Colon (tissue), 2 donors: ENCODE results near the gene PRKCH.

ENCODE experiments used
- FAIRE-seq: peaks from 2 replicates; lab custom pipeline; 2012; peaks lifted over from hg19 to GRCh38; lab: Jason Lieb, UNC
- donor health status: control.
- donor health status: control.

The PRKCH gene

GRCh38 chr14:61321385-61322010, at the start of gene PRKCH:
PRKCH (plus strand) TSS chr14:61321579; CDS start chr14:61322102, 523 bp downstream.
- no peak for FAIRE-seq

- FAIRE-seq: peak; percentile 55
Measured at GRCh38 chr14:61277232-61277631, 44.1 kb upstream of the PRKCH start.

DNA sequence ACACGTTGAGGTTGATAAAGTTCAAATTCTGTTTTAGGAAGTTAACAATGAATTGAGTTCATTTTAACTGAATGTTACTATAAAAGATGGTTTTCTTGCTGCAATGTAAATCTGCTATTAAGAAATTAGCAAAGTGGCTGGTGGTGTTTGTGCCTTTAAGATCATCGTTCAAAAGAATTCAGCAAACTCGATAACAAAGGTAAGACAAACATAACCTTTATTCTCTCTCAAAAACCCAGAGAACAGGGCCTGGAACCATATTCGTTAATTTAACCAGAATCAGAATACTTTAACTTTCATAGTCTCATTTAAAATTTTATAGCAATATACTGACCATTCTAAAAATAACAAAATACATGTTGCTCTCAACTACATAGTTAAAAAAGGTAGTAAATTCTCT, 43.6 kb upstream of the PRKCH start:
- no peak for FAIRE-seq

- FAIRE-seq: no peak
Measured at GRCh38 chr14:61279082-61279481, 42.3 kb upstream of the PRKCH start.

DNA sequence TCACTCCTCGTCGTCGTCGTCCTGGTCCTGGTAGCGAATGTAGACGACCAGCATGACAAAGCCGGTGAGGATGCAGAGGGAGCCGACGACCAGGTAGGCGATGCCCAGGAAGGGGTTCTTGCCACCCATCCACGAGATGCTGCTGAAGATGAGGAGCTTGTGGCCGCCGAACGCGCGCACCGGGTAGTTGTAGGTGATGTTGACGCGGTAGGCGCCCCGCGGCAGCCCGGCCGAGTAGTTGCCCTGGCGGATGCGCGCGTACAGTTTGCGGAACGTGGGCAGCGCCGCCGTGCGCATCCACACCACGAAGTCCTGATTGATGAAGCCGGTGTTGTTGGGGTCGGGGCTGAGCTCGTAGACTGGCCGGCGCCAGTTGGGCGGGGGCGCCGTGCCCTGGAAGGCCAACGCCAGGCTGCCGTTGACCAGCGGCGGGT, 41.3 kb upstream of the PRKCH start:
- FAIRE-seq: no peak

DNA sequence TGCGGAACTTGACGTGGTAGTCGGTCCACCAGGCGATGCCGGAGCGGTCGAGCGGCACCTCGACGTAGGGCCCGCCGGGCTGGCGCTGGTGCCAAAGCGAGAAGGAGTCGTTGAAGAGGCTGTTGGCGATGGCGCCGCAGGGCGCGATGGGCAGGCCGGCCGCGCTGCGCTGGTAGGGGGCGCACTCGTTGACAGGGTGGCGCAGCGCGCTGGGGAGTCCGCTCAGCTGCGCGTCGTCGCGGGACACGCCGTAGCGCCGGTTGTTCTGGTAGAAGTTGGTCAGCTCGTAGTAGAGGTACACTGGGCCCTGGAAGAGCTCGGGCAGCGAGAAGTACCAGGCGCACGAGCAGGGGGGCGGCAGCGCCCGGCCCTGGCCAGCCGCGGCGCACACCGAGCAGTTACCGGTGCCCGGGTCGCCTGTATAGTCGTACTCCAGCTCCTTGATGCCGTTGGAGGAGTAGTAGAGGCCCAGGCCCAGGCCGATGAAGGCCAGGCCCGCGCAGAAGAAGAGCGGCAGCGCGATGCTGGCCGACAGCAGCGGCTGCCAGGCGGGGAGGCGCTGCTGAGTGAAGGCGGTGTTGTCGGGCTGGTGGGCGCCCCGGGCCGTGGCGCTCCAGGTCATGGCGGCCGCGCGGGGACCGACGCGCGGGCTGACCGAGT, 40.7 kb upstream of the PRKCH start:
- no peak for FAIRE-seq

- no peak for FAIRE-seq
Measured at GRCh38 chr14:61281186-61281947, 40.0 kb upstream of the PRKCH start, which contains the start of gene TMEM30B. TMEM30B (minus strand) TSS chr14:61281338; CDS start chr14:61281147, 191 bp downstream.

GRCh38 chr14:61281948-61282275, 39.5 kb upstream of the PRKCH start:
- FAIRE-seq: peak; percentile 5

- FAIRE-seq: no peak
Measured at GRCh38 chr14:61282746-61283145, 38.6 kb upstream of the PRKCH start.

GRCh38 chr14:61284001-61284400, 37.4 kb upstream of the PRKCH start:
- no peak for FAIRE-seq

- no peak for FAIRE-seq
Measured at GRCh38 chr14:61285364-61285763, 36.0 kb upstream of the PRKCH start.

GRCh38 chr14:61287196-61287595, 34.2 kb upstream of the PRKCH start:
- no peak for FAIRE-seq

DNA sequence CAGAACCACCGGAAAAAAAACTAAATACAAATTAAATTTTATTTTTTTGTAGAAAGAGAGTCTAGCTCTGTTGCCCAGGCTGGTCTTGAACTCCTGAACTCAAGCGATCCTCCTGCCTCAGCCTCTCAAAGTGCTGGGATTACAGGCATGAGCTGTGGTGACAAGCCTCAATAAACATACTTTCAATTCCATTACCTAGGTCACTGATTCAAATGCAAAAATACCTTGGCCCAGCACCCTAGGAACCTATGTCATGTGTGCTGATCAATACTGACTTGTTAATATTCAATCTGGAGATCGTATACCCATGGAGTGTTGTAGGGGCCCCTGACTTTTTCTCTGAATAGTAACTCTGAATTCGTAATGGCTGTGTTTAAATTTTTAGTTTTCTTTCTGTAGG, 33.2 kb upstream of the PRKCH start:
- FAIRE-seq: no peak

GRCh38 chr14:61288720-61289119, 32.7 kb upstream of the PRKCH start:
- FAIRE-seq: no peak

GRCh38 chr14:61290701-61291100, 30.7 kb upstream of the PRKCH start:
- FAIRE-seq: no peak

- FAIRE-seq: no peak
Measured at GRCh38 chr14:61296151-61296550, 25.2 kb upstream of the PRKCH start.

- peak; percentile 10 for FAIRE-seq
Measured at GRCh38 chr14:61296719-61297502, 24.5 kb upstream of the PRKCH start.

- FAIRE-seq: no peak
Measured at GRCh38 chr14:61297581-61297980, 23.8 kb upstream of the PRKCH start.

DNA sequence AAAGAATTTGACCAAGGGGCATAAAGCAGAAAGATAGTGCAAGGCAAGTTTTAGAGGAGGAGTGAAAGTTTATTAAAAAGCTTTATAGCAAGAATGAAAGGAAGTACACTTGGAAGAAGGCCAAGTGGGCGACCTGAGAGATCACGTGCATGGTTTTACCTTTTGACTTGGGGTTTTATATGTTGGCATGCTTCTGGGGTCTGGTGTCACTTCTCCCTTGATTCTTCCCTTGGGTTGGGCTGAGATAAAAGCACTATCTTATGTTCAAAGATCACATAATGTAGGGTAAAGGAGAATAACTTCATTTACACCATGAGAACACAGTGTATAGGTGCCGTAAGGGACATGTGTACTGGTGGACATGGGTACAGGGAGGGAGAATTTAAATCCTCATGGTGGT, 22.6 kb upstream of the PRKCH start:
- no peak for FAIRE-seq

DNA sequence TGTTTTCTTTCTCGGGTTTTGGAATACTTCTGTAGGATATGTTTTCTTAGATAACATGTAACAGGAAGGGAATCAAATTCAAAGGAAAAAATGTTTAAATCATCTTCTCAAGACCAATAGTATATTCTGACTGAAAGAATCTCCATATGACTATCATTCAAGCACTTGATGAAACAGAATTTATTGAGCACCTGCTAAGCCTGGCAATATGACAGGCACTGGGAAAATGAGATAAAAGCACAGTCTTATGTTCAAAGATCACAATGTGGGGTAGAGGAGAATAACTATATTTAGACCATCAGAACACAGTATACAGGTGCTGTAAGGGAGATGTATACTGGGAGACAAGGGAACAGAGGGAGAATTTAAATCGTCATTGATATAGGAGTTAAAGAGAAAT, 21.2 kb upstream of the PRKCH start:
- no peak for FAIRE-seq

DNA sequence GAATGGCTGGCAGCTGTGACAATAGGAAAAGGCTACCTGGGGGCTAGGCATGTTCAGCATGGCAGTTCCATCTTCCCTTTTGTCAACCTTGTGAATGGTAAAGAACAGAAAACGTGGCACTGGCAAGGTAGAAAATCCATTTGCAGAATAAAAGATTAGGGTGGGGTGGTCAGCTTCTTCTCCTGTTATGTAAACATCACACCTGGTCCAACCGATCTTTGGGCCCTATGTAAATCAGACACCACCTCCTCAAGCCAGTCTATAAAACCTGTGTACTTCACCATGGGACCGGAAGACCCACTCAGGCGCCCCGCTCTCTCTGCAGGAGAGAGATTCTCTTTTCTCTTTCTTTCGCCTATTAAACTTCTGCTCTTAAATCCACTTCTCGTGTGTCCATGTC, 20.6 kb upstream of the PRKCH start:
- FAIRE-seq: no peak

DNA sequence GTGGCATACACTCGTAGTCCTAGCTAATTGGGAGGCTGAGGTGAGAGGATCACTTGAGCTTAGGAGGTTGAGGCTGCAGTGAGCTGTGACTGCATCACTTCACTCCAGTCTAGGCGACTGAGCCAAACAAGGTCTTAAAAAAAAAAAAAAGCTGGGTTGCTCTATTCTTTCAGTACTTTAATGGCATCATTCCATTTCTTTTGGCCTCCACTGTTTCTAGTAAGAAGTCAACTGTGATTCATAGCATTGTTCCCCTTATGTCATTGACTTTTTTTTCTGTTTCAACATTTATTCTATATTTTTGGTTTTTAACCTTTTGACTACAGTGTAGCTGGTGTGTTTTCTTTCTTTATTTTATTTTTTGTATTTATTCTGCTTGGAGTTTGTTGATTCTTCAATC, 16.7 kb upstream of the PRKCH start:
- FAIRE-seq: no peak

DNA sequence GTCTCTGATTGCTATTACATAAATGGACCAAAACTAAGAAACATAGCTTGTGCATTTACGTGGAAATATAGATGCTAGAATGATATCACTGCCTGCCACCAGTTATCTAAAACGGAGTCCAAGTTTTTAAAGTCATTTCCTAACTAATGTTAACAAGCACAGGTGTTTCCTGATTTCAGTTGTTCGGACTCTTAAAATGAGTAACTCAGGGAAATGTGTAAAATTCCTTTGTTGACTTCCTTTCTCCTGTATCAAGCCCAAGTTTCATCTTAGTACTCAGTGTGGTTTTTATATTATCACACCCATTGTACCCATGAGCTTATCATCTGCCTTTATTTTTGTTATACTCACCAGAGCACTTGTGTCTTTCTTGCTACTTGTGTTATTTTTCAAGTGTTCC, 13.2 kb upstream of the PRKCH start:
- FAIRE-seq: no peak
